ENCODE data around the gene SLCO4A1. TPM values are rescaled to one million over a fixed set of nuclear protein-coding genes. Genes with fewer than 3 reads are reported as not detected.

SLCO4A1 gene
- total RNA-seq, 1 donor from 2014 or later, result 31.1 TPM

- intact Hi-C loops (cut with DNase I), result no loop called here
- ATAC-seq (no peak), DNase-seq (ENCODE audit: low spot score) (no peak)
These were observed 46.7 kb downstream of the SLCO4A1 start for GRCh38 chr20:62688855-62689460.

GRCh38 chr20:62689861-62690260 lies 47.6 kb downstream of the SLCO4A1 start:
- no peak for ATAC-seq
- intact Hi-C loops (cut with DNase I), result no loop called here

GRCh38 chr20:62690261-62690820 lies 48.0 kb downstream of the SLCO4A1 start:
- ATAC-seq (no peak), DNase-seq (ENCODE audit: low spot score) (no peak)
- intact Hi-C loops (cut with DNase I), result no loop called here

More at GRCh38 chr20:62689861-62690260, 47.6 kb downstream of the SLCO4A1 start:
- DNase-seq (ENCODE audit: low spot score), result no peak

- ATAC-seq, result no peak
- DNase-seq (ENCODE audit: low spot score), result no peak
- intact Hi-C loops (cut with DNase I), result no loop called here
These were observed 49.2 kb downstream of the SLCO4A1 start for GRCh38 chr20:62691487-62691886.

- intact Hi-C loops (cut with DNase I), result no loop called here
- no peak for DNase-seq (ENCODE audit: low spot score)
- no peak for ATAC-seq
These were observed 49.9 kb downstream of the SLCO4A1 start for GRCh38 chr20:62692176-62692575.

GRCh38 chr20:62692801-62693523 lies 50.7 kb downstream of the SLCO4A1 start:
- no peak for DNase-seq (ENCODE audit: low spot score)
- intact Hi-C loops (cut with DNase I), result no loop called here
- ATAC-seq, result no peak

GRCh38 chr20:62693524-62693922 lies 51.2 kb downstream of the SLCO4A1 start:
- intact Hi-C loops (cut with DNase I), result no loop called here
- DNase-seq (ENCODE audit: low spot score), result no peak
- ATAC-seq, result no peak

GRCh38 chr20:62694106-62694505 lies 51.8 kb downstream of the SLCO4A1 start:
- intact Hi-C loops (cut with DNase I), result no loop called here
- no peak for DNase-seq (ENCODE audit: low spot score)

GRCh38 chr20:62694868-62695267 lies 52.6 kb downstream of the SLCO4A1 start:
- intact Hi-C loops (cut with DNase I), result no loop called here
- DNase-seq (ENCODE audit: low spot score) (no peak), ATAC-seq (no peak)

More at GRCh38 chr20:62694106-62694505, 51.8 kb downstream of the SLCO4A1 start:
- ATAC-seq, result no peak

GRCh38 chr20:62695448-62696414 lies 53.4 kb downstream of the SLCO4A1 start:
- intact Hi-C loops (cut with DNase I), result no loop called here
- DNase-seq (ENCODE audit: low spot score), result no peak
- ATAC-seq, result no peak

GRCh38 chr20:62696434-62696957 lies 54.2 kb downstream of the SLCO4A1 start:
- DNase-seq (ENCODE audit: low spot score) (no peak), ATAC-seq (no peak)
- intact Hi-C loops (cut with DNase I), result no loop called here

GRCh38 chr20:62696989-62697388 lies 54.7 kb downstream of the SLCO4A1 start:
- DNase-seq (ENCODE audit: low spot score) (no peak), ATAC-seq (no peak)
- intact Hi-C loops (cut with DNase I), result no loop called here

GRCh38 chr20:62697468-62697912 lies 55.2 kb downstream of the SLCO4A1 start:
- no peak for DNase-seq (ENCODE audit: low spot score)
- intact Hi-C loops (cut with DNase I), result no loop called here
- no peak for ATAC-seq

GRCh38 chr20:62698231-62698630 lies 55.9 kb downstream of the SLCO4A1 start:
- DNase-seq (ENCODE audit: low spot score), result no peak
- no peak for ATAC-seq
- intact Hi-C loops (cut with DNase I), result no loop called here

- DNase-seq (ENCODE audit: low spot score) (no peak), ATAC-seq (no peak)
- intact Hi-C loops (cut with DNase I), result no loop called here
These were observed 57.0 kb downstream of the SLCO4A1 start for GRCh38 chr20:62699296-62699695.

- ATAC-seq (no peak), DNase-seq (ENCODE audit: low spot score) (no peak)
- intact Hi-C loops (cut with DNase I), result no loop called here
These were observed 57.4 kb downstream of the SLCO4A1 start for GRCh38 chr20:62699741-62700140.

- DNase-seq (ENCODE audit: low spot score) (no peak), ATAC-seq (no peak)
- intact Hi-C loops (cut with DNase I), result no loop called here
These were observed 58.1 kb downstream of the SLCO4A1 start for GRCh38 chr20:62700261-62700930.

GRCh38 chr20:62701161-62702012 lies 59.1 kb downstream of the SLCO4A1 start:
- ATAC-seq, result no peak
- intact Hi-C loops (cut with DNase I), result no loop called here
- DNase-seq (ENCODE audit: low spot score), result no peak
